ENCODE measurements around the gene TRPM4. TPM values are rescaled to one million over a fixed set of nuclear protein-coding genes. Genes with fewer than 3 reads are reported as not detected.
"Not testable (repeated sequence)": the region's sequence is repeated elsewhere in the genome, so short reads cannot be mapped to it uniquely, and the experiment has no call there.

The TRPM4 gene
- total and polyA plus RNA-seq, 10 donors = 3.3 to 28.7 (median 11.9) TPM

DNA sequence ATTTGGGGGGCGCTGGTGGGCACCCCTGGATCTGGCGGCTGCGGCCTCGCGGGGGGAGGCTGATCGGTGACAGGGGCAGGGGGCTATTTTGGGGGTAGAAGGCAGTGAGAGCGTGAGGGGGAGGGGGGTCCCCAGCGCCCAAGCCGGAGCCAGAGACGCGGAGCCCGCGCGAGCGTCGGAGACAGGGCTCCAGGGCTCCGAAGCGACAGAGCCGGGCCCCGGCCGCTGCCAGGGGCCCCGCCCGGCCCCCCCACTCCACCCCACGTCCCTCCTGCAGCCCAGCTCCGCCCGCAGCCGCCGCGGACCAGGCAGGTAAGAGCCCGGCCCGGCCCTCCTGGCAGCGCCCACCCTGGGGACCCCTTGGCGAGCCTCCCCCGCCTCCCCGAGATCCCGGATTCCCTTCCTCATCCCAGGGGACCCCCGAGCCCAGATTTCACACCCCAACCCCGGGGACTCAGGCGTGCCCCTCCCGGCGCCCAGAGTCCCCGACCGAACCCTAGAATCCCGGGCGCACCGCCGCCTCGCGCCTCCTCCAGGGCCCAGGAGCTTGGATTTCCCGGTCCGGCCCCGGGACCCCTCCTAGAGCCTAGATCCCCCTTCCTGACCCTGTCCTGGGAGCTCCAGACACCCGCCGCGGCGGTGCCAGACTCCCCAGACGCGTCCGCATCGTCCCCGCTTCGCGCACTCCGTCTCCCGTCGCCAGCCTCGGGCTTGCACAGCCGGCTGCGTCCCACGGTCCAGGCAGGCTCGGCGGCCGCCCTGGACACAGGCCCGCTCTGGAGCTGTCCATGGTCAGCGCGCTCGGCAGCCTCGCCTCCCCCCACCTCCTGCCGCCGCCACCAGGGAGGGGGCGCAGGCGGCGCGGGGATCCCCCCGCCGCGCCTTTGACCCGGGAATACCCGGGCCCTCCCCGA is 37.9 kb upstream of the TRPM4 start, which contains the start of gene PPFIA3:
Gene PPFIA3, plus strand, starts transcription at position 134 of the 914 bp plus-strand sequence. CDS start 8,330 bp downstream, outside the sequence.
- H3K36me3 ChIP-seq = no peaks in the 10 kb centered on the region
- DNase-seq = peak; percentile 89
- 1 to 2% (median 1%) methylated on average over 40 to 90 of the region's 90 CpGs for WGBS, 5 donors
- H3K27ac ChIP-seq = peak within 1 kb of the TSS; percentile 80 to 98 (median 95)
- intact Hi-C loops (cut with DNase I; ENCODE audit: low total_unique reads) = no loop called here
- no peaks in the 10 kb centered on the region for H3K9me3 ChIP-seq
- peaks cover 17 to 56% (median 36%) of the 10 kb centered on the region in 6 donors for H3K4me1 ChIP-seq
- peak within 1 kb of the TSS; percentile 45 to 80 (median 56) for H3K4me3 ChIP-seq
- H3K27me3 ChIP-seq (replicated peaks in 1 of 7) = peaks cover 0 to 22% (median 12%) of the 10 kb centered on the region in 7 donors
- TF ChIP-seq POLR2AphosphoS5 (IDR thresholded peaks at IDR 0.05) (peak in 2 of 3 donors; percentile 7 to 66), POLR2A (IDR thresholded peaks at IDR 0.05) (no peak)
- TF ChIP-seq, protein P1, sequence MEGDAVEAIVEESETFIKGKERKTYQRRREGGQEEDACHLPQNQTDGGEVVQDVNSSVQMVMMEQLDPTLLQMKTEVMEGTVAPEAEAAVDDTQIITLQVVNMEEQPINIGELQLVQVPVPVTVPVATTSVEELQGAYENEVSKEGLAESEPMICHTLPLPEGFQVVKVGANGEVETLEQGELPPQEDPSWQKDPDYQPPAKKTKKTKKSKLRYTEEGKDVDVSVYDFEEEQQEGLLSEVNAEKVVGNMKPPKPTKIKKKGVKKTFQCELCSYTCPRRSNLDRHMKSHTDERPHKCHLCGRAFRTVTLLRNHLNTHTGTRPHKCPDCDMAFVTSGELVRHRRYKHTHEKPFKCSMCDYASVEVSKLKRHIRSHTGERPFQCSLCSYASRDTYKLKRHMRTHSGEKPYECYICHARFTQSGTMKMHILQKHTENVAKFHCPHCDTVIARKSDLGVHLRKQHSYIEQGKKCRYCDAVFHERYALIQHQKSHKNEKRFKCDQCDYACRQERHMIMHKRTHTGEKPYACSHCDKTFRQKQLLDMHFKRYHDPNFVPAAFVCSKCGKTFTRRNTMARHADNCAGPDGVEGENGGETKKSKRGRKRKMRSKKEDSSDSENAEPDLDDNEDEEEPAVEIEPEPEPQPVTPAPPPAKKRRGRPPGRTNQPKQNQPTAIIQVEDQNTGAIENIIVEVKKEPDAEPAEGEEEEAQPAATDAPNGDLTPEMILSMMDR (IDR thresholded peaks at IDR 0.05 in 8 of 11, conservative IDR thresholded peaks at IDR 0.05 in 3 of 11) = no peak

DNA sequence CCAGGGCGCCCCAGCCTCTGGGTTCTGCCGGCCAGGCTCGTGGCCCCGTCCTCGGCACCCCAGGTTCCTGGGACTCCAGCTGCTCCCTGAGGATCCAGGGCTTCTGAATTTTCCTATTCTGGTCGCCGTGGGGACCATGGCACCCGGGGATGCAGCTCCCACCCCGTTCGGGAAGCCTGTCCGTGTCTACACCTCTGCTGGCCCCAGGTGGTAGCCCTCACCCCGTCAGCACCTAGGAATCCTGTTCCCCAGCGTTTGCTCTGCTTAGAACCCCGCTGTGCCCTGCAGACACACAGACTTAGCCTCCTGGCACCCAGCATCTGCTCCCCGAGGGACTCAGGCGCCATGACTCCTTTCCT is 37.3 kb upstream of the TRPM4 start:
- TF ChIP-seq POLR2AphosphoS5 (IDR thresholded peaks at IDR 0.05) (no peak), POLR2A (IDR thresholded peaks at IDR 0.05) (no peak)
- TF ChIP-seq, protein P1 (IDR thresholded peaks at IDR 0.05 in 8 of 11, conservative IDR thresholded peaks at IDR 0.05 in 3 of 11) = no peak
- H3K9me3 ChIP-seq = no peaks in the 10 kb centered on the region
- H3K4me1 ChIP-seq = peaks cover 17 to 50% (median 31%) of the 10 kb centered on the region in 6 donors
- H3K27me3 ChIP-seq (replicated peaks in 1 of 7) = peaks cover 0 to 22% (median 12%) of the 10 kb centered on the region in 7 donors
- H3K36me3 ChIP-seq = no peaks in the 10 kb centered on the region
- DNase-seq = no peak
- intact Hi-C loops (cut with DNase I; ENCODE audit: low total_unique reads) = no loop called here
- WGBS, 5 donors = 20 to 53% (median 25%) methylated on average over 4 to 16 of the region's 16 CpGs
- peak overlapping the region in 1 of 8 donors; percentile 95 for H3K27ac ChIP-seq
- peak overlapping the region; percentile 38 to 80 (median 56) for H3K4me3 ChIP-seq

DNA sequence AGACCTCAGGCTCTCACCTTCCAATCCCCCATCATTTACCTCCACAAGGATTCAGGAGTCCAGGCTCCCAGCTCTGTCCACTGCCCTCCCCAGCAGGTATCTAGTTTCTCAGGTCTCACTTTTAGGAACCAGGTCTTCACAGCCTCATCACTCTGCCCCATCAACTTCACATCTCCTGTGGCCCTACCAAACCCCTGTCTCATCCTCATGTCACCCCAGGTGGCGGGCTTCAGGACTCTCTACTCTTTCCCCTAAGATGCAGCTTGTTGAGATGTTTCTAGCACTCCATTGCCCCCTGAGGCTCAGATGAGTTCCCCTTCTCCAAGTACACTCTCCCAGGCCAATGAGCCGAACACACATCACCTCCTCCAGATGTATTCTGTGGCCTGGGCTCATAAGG is 36.7 kb upstream of the TRPM4 start:
- DNase-seq = no peak
- Histone ChIP-seq H3K27ac (no peak overlapping the region), H3K36me3 (no peaks in the 10 kb centered on the region), H3K27me3 (replicated peaks in 1 of 7) (peaks cover 0 to 22% (median 12%) of the 10 kb centered on the region in 7 donors), H3K4me1 (peaks cover 17 to 44% (median 31%) of the 10 kb centered on the region in 6 donors), H3K9me3 (no peaks in the 10 kb centered on the region), H3K4me3 (no peak overlapping the region)
- WGBS, 5 donors = 87 to 92% (median 90%) methylated on average over 2 of the region's 2 CpGs
- intact Hi-C loops (cut with DNase I; ENCODE audit: low total_unique reads) = no loop called here
- TF ChIP-seq POLR2AphosphoS5 (IDR thresholded peaks at IDR 0.05) (no peak), POLR2A (IDR thresholded peaks at IDR 0.05) (no peak)
- TF ChIP-seq, protein P1 (IDR thresholded peaks at IDR 0.05 in 8 of 11, conservative IDR thresholded peaks at IDR 0.05 in 3 of 11) = no peak

DNA sequence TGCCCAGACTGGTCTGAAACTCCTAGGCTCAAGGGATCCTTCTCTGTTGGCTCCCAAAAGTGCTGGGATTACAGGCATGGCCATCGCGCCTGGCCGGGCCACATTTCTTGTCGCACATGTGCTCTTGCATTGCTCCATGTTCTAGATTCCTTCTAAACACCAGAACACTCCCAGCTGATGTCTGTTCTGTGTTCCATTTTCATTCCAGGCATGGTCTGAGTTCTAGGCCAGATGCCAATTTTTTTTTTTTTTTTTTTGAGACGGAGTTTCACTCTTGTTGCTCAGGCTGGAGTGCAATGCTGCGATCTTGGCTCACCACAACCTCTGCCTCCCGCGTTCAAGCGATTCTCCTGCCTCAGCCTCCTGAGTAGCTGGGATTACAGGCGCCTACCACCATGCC is 35.8 kb upstream of the TRPM4 start:
- DNase-seq; intact Hi-C loops (cut with DNase I; ENCODE audit: low total_unique reads); H3K27ac ChIP-seq; H3K36me3 ChIP-seq; H3K9me3 ChIP-seq; H3K4me3 ChIP-seq: not testable (repeated sequence)
- Histone ChIP-seq H3K27me3 (replicated peaks in 1 of 7) (peaks cover 0 to 22% (median 12%) of the 10 kb centered on the region in 7 donors), H3K4me1 (peaks cover 17 to 35% (median 29%) of the 10 kb centered on the region in 6 donors)
- WGBS, 5 donors = 77 to 86% (median 80%) methylated on average over 10 of the region's 10 CpGs

DNA sequence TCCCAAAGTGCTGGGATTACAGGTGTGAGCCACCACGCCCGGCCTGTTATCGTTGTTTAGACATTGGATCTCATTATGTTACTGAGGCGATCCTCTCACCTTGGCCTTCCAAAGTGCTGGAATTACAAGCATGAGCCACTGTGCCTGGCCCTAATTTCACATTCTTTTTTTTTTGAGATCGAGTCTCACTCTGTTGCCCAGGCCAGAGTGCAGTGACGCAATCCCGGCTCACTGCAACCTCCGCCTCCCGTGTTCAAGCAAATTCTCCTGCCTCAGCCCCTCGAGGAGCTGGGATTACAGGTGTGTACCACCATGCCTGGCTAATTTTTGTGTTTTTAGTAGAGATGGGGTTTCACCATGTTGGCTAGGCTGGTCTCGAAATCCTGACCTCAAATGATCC is 34.3 kb upstream of the TRPM4 start:
- peaks cover 0 to 22% (median 12%) of the 10 kb centered on the region in 7 donors for H3K27me3 ChIP-seq (replicated peaks in 1 of 7)
- 89 to 93% (median 90%) methylated on average over 11 of the region's 11 CpGs for WGBS, 5 donors
- H3K36me3 ChIP-seq; H3K4me3 ChIP-seq; H3K9me3 ChIP-seq; DNase-seq; intact Hi-C loops (cut with DNase I; ENCODE audit: low total_unique reads); H3K27ac ChIP-seq: not testable (repeated sequence)
- peaks cover 12 to 33% (median 29%) of the 10 kb centered on the region in 6 donors for H3K4me1 ChIP-seq
